Retinal pigment epithelial cell (primary cell): Measurements from ENCODE around the gene KCNK15.

Source experiments
- DNase-seq: peaks from one replicate; pipeline ENCODE4 v3.0.0-alpha.2; 2010; ENCODE audit warnings: low read depth
- H3K4me3 ChIP-seq: 2 replicates; pipeline ENCODE4 v1.5.1; 2011; ENCODE audit warnings: mild to moderate bottlenecking, low read length, control low read depth, moderate library complexity
- TF ChIP-seq, protein P1 (sequence below): conservative IDR thresholded peaks from 2 replicates; pipeline ENCODE4 v1.5.1; 2011; ENCODE audit warnings: low read depth, low read length, control low read depth, inconsistent platforms

KCNK15 gene

GRCh38 chr20:44768854-44769480 is 23.3 kb downstream of the KCNK15 start:
- H3K4me3 ChIP-seq, result no peak overlapping the region
- TF ChIP-seq, protein P1, sequence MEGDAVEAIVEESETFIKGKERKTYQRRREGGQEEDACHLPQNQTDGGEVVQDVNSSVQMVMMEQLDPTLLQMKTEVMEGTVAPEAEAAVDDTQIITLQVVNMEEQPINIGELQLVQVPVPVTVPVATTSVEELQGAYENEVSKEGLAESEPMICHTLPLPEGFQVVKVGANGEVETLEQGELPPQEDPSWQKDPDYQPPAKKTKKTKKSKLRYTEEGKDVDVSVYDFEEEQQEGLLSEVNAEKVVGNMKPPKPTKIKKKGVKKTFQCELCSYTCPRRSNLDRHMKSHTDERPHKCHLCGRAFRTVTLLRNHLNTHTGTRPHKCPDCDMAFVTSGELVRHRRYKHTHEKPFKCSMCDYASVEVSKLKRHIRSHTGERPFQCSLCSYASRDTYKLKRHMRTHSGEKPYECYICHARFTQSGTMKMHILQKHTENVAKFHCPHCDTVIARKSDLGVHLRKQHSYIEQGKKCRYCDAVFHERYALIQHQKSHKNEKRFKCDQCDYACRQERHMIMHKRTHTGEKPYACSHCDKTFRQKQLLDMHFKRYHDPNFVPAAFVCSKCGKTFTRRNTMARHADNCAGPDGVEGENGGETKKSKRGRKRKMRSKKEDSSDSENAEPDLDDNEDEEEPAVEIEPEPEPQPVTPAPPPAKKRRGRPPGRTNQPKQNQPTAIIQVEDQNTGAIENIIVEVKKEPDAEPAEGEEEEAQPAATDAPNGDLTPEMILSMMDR, result no peak
- no peak for DNase-seq

- no peak overlapping the region for H3K4me3 ChIP-seq
- DNase-seq, result no peak
- TF ChIP-seq, protein P1, result no peak
These were observed 23.8 kb downstream of the KCNK15 start for GRCh38 chr20:44769481-44769863.

- H3K4me3 ChIP-seq, result no peak overlapping the region
- TF ChIP-seq, protein P1, result no peak
- DNase-seq, result no peak
These were observed 25.0 kb downstream of the KCNK15 start for GRCh38 chr20:44770484-44771171.

DNA sequence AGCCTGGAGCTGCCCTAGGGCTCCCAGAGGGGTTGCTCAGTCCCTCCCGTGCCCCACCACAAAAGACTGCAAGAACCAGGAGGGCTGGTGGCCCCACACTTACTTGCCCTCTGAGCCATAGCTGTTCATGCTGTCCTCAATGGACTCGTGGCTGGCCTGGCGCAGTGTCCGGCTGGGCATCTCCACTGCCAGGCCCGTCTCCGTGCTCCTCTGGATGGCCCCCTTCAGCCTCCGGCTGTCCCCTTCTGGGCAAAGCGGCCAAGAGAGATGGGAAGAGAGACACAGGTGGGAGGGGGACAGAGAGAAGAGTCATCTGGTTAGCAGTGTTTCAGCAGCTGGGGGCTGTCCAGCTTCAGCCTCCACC is 25.5 kb downstream of the KCNK15 start:
- TF ChIP-seq, protein P1, result no peak
- H3K4me3 ChIP-seq, result no peak overlapping the region
- DNase-seq, result no peak

GRCh38 chr20:44772636-44773035 is 27.0 kb downstream of the KCNK15 start:
- no peak for DNase-seq
- TF ChIP-seq, protein P1, result no peak
- no peak overlapping the region for H3K4me3 ChIP-seq

DNA sequence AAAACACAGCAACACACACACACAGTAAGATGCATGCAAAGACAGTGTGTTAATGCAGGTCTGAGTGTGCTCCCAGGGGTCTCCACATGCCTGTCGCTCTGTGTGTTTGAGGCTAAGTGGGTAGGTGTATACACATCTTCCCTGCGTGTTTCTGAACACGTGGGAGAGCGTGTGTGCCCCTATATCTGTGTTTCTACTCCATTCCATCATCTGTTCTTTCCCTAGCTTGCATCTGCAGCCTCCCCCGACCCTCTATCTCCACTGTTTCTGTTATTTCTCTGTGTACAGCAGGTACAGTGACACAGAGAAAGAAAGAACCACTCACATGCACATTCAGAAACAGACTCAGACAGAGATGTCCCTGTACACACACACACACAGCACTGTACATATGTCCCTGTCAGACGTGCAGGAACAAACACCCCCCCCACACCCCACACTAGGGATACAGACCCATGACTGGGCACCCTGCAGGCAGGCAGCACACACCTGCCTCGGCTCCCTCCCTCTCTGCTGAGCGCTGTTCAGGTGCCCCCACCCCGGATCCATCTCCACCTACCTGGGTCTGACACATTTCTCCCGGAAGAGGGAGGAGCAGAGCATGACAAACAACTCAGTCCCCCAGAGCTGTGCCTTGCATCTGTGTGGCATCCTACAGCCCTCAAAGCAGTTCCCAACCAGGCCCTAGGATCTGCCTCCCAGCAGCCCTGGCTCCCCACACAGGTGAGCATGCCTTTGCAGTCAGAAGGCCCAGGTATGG is 27.6 kb downstream of the KCNK15 start:
- H3K4me3 ChIP-seq, result no peak overlapping the region
- TF ChIP-seq, protein P1, result no peak
- DNase-seq, result no peak
